Epithelial cell of esophagus (primary cell): ENCODE measurements around the gene TLN1.

Source experiments
- DNase-seq: peaks from one replicate; pipeline ENCODE4 v3.0.0; 2010; ENCODE audit warnings: low read depth
- H3K4me3 ChIP-seq: 2 replicates; pipeline ENCODE4 v1.5.1; 2011; ENCODE audit warnings: mild to moderate bottlenecking, low read length, control low read depth
- CTCF ChIP-seq: IDR thresholded peaks from 2 replicates; pipeline ENCODE4 v1.5.1; 2011; ENCODE audit warnings: low read depth, mild to moderate bottlenecking, low read length, control low read depth, inconsistent platforms; ENCODE audit not compliant: insufficient read depth; ENCODE audit errors: missing control alignments

The TLN1 gene

GRCh38 chr9:35657546-35658136 is 74.4 kb downstream of the TLN1 start, which contains the start of gene RMRP:
Gene RMRP, minus strand, starts transcription at chr9:35658019.
- peak within 1 kb of the TSS; percentile 81 for H3K4me3 ChIP-seq
- TF ChIP-seq CTCF: peak; percentile 26
- peak; percentile 100 for DNase-seq

- no peak for TF ChIP-seq CTCF
- H3K4me3 ChIP-seq: peak overlapping the region; percentile 81
- peak; percentile 27 for DNase-seq
These were observed 75.0 kb downstream of the TLN1 start for GRCh38 chr9:35656831-35657545.

- DNase-seq: no peak
- TF ChIP-seq CTCF: no peak
- no peak overlapping the region for H3K4me3 ChIP-seq
These were observed 75.6 kb downstream of the TLN1 start for GRCh38 chr9:35656348-35656747.

GRCh38 chr9:35653611-35654010 is 78.4 kb downstream of the TLN1 start:
- no peak overlapping the region for H3K4me3 ChIP-seq
- no peak for TF ChIP-seq CTCF
- no peak for DNase-seq

- no peak overlapping the region for H3K4me3 ChIP-seq
- TF ChIP-seq CTCF: no peak
- no peak for DNase-seq
These were observed 79.2 kb downstream of the TLN1 start for GRCh38 chr9:35652829-35653209.

GRCh38 chr9:35651956-35652828 is 79.8 kb downstream of the TLN1 start:
- TF ChIP-seq CTCF: no peak
- DNase-seq: peak; percentile 88
- no peak overlapping the region for H3K4me3 ChIP-seq
